ENCODE data around the gene SLC2A5. TPM values are rescaled to one million over a fixed set of nuclear protein-coding genes. Genes with fewer than 3 reads are reported as not detected.

Gene SLC2A5, protein sequence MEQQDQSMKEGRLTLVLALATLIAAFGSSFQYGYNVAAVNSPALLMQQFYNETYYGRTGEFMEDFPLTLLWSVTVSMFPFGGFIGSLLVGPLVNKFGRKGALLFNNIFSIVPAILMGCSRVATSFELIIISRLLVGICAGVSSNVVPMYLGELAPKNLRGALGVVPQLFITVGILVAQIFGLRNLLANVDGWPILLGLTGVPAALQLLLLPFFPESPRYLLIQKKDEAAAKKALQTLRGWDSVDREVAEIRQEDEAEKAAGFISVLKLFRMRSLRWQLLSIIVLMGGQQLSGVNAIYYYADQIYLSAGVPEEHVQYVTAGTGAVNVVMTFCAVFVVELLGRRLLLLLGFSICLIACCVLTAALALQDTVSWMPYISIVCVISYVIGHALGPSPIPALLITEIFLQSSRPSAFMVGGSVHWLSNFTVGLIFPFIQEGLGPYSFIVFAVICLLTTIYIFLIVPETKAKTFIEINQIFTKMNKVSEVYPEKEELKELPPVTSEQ
- total RNA-seq (2022; extraction: Qiagen RNA extraction) = 0.27 to 0.83 TPM (median 0.39 TPM) in 5 replicates

DNA sequence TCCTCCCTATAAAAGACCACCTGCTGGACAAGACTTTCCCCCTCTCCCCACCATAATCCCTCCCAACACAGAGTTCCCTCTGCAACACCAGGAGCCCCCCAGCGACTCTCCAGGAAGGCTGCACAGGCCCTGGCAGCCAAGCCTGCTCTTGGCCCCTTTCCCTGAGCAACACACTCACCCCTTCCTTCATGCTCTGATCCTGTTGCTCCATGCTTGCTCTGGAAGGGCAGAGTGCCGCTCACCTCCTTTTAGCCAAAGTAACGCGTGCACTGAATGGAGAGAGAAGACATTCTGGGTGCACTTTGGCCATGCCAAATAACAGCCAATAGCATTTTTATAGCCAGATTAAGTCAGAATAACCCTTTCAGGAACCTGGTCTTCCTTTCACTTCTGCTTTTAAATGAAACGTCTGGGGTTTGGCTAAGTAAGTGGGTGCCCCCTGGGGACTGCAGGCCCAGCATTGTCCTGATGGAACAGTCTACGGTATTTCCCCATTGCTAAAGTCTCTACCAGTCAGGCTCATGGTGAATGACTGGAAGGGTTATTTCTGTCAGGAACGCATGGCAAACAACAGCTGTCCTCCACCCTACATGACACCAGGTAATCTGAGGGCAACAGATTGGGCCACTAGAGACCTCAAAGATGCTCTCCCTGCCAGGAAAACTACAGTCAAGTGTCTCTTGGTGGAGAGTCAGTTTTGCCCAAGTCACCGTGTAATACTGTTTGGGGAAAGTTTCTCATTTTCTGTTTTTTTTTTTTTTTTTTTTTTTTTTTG lies at the start of gene SLC2A5:
TSS of gene SLC2A5 (minus strand) at position 310 of the 775 bp plus-strand sequence. CDS start at position 211, 99 bp downstream.

Other genes starting within 250 kb of the SLC2A5 start
- 2,745 to 2,980 TPM (median 2,846 TPM) in 5 replicates for gene ENO1, start 190.9 kb downstream of the SLC2A5 start, total RNA-seq (2022; extraction: Qiagen RNA extraction)
- gene CA6, start 123.8 kb downstream of the SLC2A5 start, total RNA-seq (2022; extraction: Qiagen RNA extraction) = not detected in 5 replicates
- gene SLC2A7, start 43.2 kb downstream of the SLC2A5 start, total RNA-seq (2022; extraction: Qiagen RNA extraction) = not detected in 5 replicates
- 3.0 to 8.1 TPM (median 5.7 TPM) in 5 replicates for gene GPR157, start 59.5 kb upstream of the SLC2A5 start, total RNA-seq (2022; extraction: Qiagen RNA extraction)
- 4.7 to 8.0 TPM (median 6.5 TPM) in 5 replicates for gene H6PD, start 165.1 kb upstream of the SLC2A5 start, total RNA-seq (2022; extraction: Qiagen RNA extraction)
- gene SPSB1, start 223.3 kb upstream of the SLC2A5 start, total RNA-seq (2022; extraction: Qiagen RNA extraction) = 29.5 to 37.4 TPM (median 33.2 TPM) in 5 replicates

Measured in A549 treated with Mapracorat at 1 μM for 4 hours (cell line).